Measurements from ENCODE around the gene PFDN2. TPM values are rescaled to one million over a fixed set of nuclear protein-coding genes. Genes with fewer than 3 reads are reported as not detected.

The PFDN2 gene
- total and polyA plus RNA-seq, 2 of the 8 experiments (the other 6 are each of a cell fraction or from before 2014, with no cell fraction given): 66.2 to 71.2 TPM

DNA sequence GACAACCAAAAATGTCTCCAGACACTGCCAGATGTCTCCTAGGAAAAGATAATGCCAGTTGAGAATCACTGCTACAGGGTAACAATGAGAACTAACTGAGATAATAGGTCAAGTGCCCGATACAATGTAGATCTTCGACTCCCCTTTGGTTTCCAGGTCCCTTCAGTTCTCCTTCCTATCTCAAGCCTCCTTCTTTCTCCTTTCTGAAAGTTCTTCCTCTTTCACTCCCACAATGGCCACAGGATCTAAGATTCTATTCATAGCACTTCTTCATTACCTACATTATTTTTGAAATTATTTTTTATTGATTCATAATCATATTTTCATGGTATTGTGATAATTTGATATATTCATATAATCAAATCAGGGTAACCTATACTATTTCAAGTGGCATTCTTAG, 6.3 kb downstream of the PFDN2 start:
- H2BK5ac ChIP-seq (ENCODE audit: low read depth, low read length): no peak overlapping the region
- ChIA-PET CTCF (ENCODE audit: partially characterized antibody) (interaction anchor here (1.0 to 1.2 kb wide), 4 partner anchors 14 to 114 kb away, joined by 3 to 6 read pairs (median 4); partner anchors contain the start of gene KLHDC9), POLR2A (ENCODE audit: partially characterized antibody) (no interaction called here)
- H4K8ac ChIP-seq (ENCODE audit: extremely low read depth, insufficient read depth, low read length): no peak overlapping the region
- no peaks in the 10 kb centered on the region for H3K9me3 ChIP-seq (ENCODE audit: insufficient read depth in 2 of 2, low read depth in 1 of 2, low read length in 1 of 2)
- no peak overlapping the region for H2BK12ac ChIP-seq (ENCODE audit: low read depth, low read length)
- no peak overlapping the region for H4K5ac ChIP-seq (ENCODE audit: insufficient read length, low read depth, low read length)
- H3K36me3 ChIP-seq (ENCODE audit: control insufficient read depth in 2 of 4, insufficient read depth in 4 of 4, low read length in 3 of 4): peaks cover 0 to 3% (median 0%) of the 10 kb centered on the region in 4 experiments; a peak in 1 of 8 replicates
- H3K56ac ChIP-seq (replicated peaks; ENCODE audit: insufficient read length, low read depth, low read length): no peak overlapping the region
- no peak overlapping the region for H2BK20ac ChIP-seq (ENCODE audit: low read length)
- H3K14ac ChIP-seq (ENCODE audit: insufficient read length): no peak overlapping the region
- no peak overlapping the region for H3K4me3 ChIP-seq (ENCODE audit: extremely low read depth in 1 of 4, insufficient read depth in 2 of 4, low read depth in 3 of 4, low read length in 4 of 4)
- no peaks in the 10 kb centered on the region for H3K4me1 ChIP-seq (replicated peaks in 1 of 4; ENCODE audit: control insufficient read depth in 3 of 4, insufficient read depth in 4 of 4, low read length in 3 of 4)
- H2BK15ac ChIP-seq (ENCODE audit: low read length): no peak overlapping the region
- no peak overlapping the region for H3K9ac ChIP-seq (replicated peaks in 1 of 4; ENCODE audit: extremely low read depth in 1 of 4, low read depth in 3 of 4, low read length in 3 of 4)
- H4K91ac ChIP-seq (replicated peaks; ENCODE audit: insufficient read length, low read length): no peak overlapping the region
- H2AFZ ChIP-seq (ENCODE audit: low read length): no peak overlapping the region
- no peak overlapping the region for H2BK120ac ChIP-seq (replicated peaks; ENCODE audit: low read depth, low read length)
- no peak overlapping the region for H3K27ac ChIP-seq (ENCODE audit: low read depth, low read length)
- peaks cover 10% of the 10 kb centered on the region for H3K79me1 ChIP-seq (ENCODE audit: low read depth, low read length)
- H3K23me2 ChIP-seq (ENCODE audit: low read depth, low read length): no peaks in the 10 kb centered on the region
- DNase-seq (ENCODE audit: low read depth in 1 of 2, low spot score in 2 of 2) (no peak), FAIRE-seq (no peak)
- no peaks in the 10 kb centered on the region for H3K27me3 ChIP-seq (replicated peaks in 1 of 4; ENCODE audit: control insufficient read depth in 3 of 4, extremely low read depth in 1 of 4, insufficient read depth in 3 of 4, low read length in 3 of 4)
- H3K79me2 ChIP-seq (ENCODE audit: control insufficient read depth in 1 of 2, insufficient read depth in 2 of 2, low read length in 2 of 2): peaks cover 4 to 61% of the 10 kb centered on the region in 2 experiments; a peak in 3 of 4 replicates
- WGBS, 2 experiments (ENCODE audit: extremely low coverage in 1 of 2, insufficient coverage in 1 of 2, insufficient read length in 1 of 2, insufficient replicate concordance in 2 of 2, low coverage in 1 of 2, low lambda C conversion rate in 2 of 2, missing lambda C conversion rate in 1 of 2): 98% methylated on average over 2 of the region's 2 CpGs; no CpG with 5 or more reads in 1 of the 2 experiments
- H3K4me2 ChIP-seq (ENCODE audit: insufficient read depth in 1 of 2, low read depth in 2 of 2, low read length in 2 of 2): no peak overlapping the region
- H3K18ac ChIP-seq (ENCODE audit: extremely low read depth, low read length): no peak overlapping the region
- TF ChIP-seq NRF1 (IDR thresholded peaks at IDR 0.05; ENCODE audit: low read depth, low read length) (no peak), POU5F1 (IDR thresholded peaks at IDR 0.05; ENCODE audit: low read depth, low read length) (no peak)
- no peak overlapping the region for H3K4ac ChIP-seq (replicated peaks; ENCODE audit: insufficient read length, low read depth, low read length)
- peaks cover 0 to 1% of the 10 kb centered on the region in 2 experiments for H4K20me1 ChIP-seq (replicated peaks in 1 of 2; ENCODE audit: control insufficient read depth in 1 of 2, insufficient read depth in 2 of 2, low read length in 2 of 2)
- no peak overlapping the region for H3K23ac ChIP-seq (ENCODE audit: insufficient read length)
- no peak overlapping the region for H2AK5ac ChIP-seq (ENCODE audit: low read depth, low read length)

Measured in H1 (cell line).